ENCODE measurements around the gene TBL1X. TPM values are rescaled to one million over a fixed set of nuclear protein-coding genes. Genes with fewer than 3 reads are reported as not detected.

TBL1X gene
- total and polyA plus RNA-seq, 2 donors (not counting 1 experiment from before 2014, with no cell fraction given): 8.8 to 65.1 TPM

GRCh38 chrX:9483376-9483775 lies 18.5 kb downstream of the TBL1X start:
- H3K27me3 Mint-ChIP-seq: no peaks in the 10 kb centered on the region
- no peaks in the 10 kb centered on the region for H3K36me3 ChIP-seq (replicated peaks in 1 of 2; ENCODE audit: control extremely low read depth in 1 of 2, control insufficient read depth in 1 of 2, extremely low read depth in 1 of 2, insufficient read depth in 2 of 2, low read length in 1 of 2)
- no peaks in the 10 kb centered on the region for H3K27me3 ChIP-seq (replicated peaks in 1 of 4; ENCODE audit: control extremely low read depth in 1 of 4, control insufficient read depth in 3 of 4, insufficient read depth in 4 of 4, low read length in 3 of 4)
- ChIA-PET POLR2A (interaction anchor here (0.5 kb wide), 1 partner anchor 117 kb away, joined by 5 read pairs; no protein-coding TSS in a partner anchor), CTCF (no interaction called here)
- H3K9me3 ChIP-seq (ENCODE audit: control extremely low read depth in 1 of 3, control insufficient read depth in 2 of 3, insufficient read depth in 1 of 3, low read length in 2 of 3): no peaks in the 10 kb centered on the region
- H3K4me1 Mint-ChIP-seq: peaks cover 31% of the 10 kb centered on the region
- no peak for DNase-seq
- WGBS (ENCODE audit: insufficient coverage): 87% methylated on average over 2 of the region's 6 CpGs
- peaks cover 79% of the 10 kb centered on the region for H3K79me2 ChIP-seq (ENCODE audit: control insufficient read depth, insufficient read depth, low read length)
- intact Hi-C loops (cut with micrococcal nuclease): no loop called here
- no peak overlapping the region for H3K4me3 Mint-ChIP-seq
- no peak overlapping the region for H3K4me2 ChIP-seq (replicated peaks; ENCODE audit: low read depth, low read length, poor library complexity, severe bottlenecking)
- TF ChIP-seq EZH2 (IDR thresholded peaks at IDR 0.05; ENCODE audit: borderline replicate concordance, insufficient read depth, low read depth, low read length, poor library complexity, severe bottlenecking): no peak
- no peak for TF ChIP-seq CTCF (IDR thresholded peaks at IDR 0.05)
- no peaks in the 10 kb centered on the region for H3K9me3 Mint-ChIP-seq (ENCODE audit: insufficient read depth)
- no peak overlapping the region for H3K4me3 ChIP-seq (ENCODE audit: control extremely low read depth in 1 of 5, extremely low read depth in 1 of 5, insufficient read depth in 1 of 5, low read depth in 2 of 5, low read length in 4 of 5)
- H3K9ac ChIP-seq (ENCODE audit: low read length): no peak overlapping the region
- peaks cover 10 to 11% of the 10 kb centered on the region in 2 donors for H3K4me1 ChIP-seq (ENCODE audit: control insufficient read depth in 2 of 2, insufficient read depth in 2 of 2, low read length in 2 of 2)
- H2AFZ ChIP-seq (ENCODE audit: insufficient read depth, low read depth, low read length, poor library complexity, severe bottlenecking): no peak overlapping the region
- ATAC-seq (ENCODE audit: low read depth): no peak
- no peak overlapping the region for H3K27ac Mint-ChIP-seq
- no peak overlapping the region for H3K27ac ChIP-seq (ENCODE audit: low read length in 2 of 2)
- peaks cover 35% of the 10 kb centered on the region for H4K20me1 ChIP-seq (ENCODE audit: control insufficient read depth, insufficient read depth, low read length, poor library complexity, severe bottlenecking)

- H3K9ac ChIP-seq (ENCODE audit: low read length): no peak overlapping the region
- TF ChIP-seq CTCF (IDR thresholded peaks at IDR 0.05) (no peak), EZH2 (IDR thresholded peaks at IDR 0.05; ENCODE audit: borderline replicate concordance, insufficient read depth, low read depth, low read length, poor library complexity, severe bottlenecking) (no peak)
- no peaks in the 10 kb centered on the region for H3K9me3 ChIP-seq (ENCODE audit: control extremely low read depth in 1 of 3, control insufficient read depth in 2 of 3, insufficient read depth in 1 of 3, low read length in 2 of 3)
- Mint-ChIP-seq H3K4me1 (peaks cover 36% of the 10 kb centered on the region), H3K9me3 (ENCODE audit: insufficient read depth) (no peaks in the 10 kb centered on the region), H3K4me3 (no peak overlapping the region), H3K27me3 (no peaks in the 10 kb centered on the region), H3K27ac (no peak overlapping the region)
- ChIA-PET POLR2A (no interaction called here), CTCF (no interaction called here)
- peaks cover 87% of the 10 kb centered on the region for H3K79me2 ChIP-seq (ENCODE audit: control insufficient read depth, insufficient read depth, low read length)
- H3K4me2 ChIP-seq (replicated peaks; ENCODE audit: low read depth, low read length, poor library complexity, severe bottlenecking): no peak overlapping the region
- DNase-seq (no peak), ATAC-seq (ENCODE audit: low read depth) (no peak)
- no peak overlapping the region for H3K4me3 ChIP-seq (ENCODE audit: control extremely low read depth in 1 of 5, extremely low read depth in 1 of 5, insufficient read depth in 1 of 5, low read depth in 2 of 5, low read length in 4 of 5)
- H3K36me3 ChIP-seq (replicated peaks in 1 of 2; ENCODE audit: control extremely low read depth in 1 of 2, control insufficient read depth in 1 of 2, extremely low read depth in 1 of 2, insufficient read depth in 2 of 2, low read length in 1 of 2): no peaks in the 10 kb centered on the region
- H4K20me1 ChIP-seq (ENCODE audit: control insufficient read depth, insufficient read depth, low read length, poor library complexity, severe bottlenecking): peaks cover 52% of the 10 kb centered on the region
- no peaks in the 10 kb centered on the region for H3K27me3 ChIP-seq (replicated peaks in 1 of 4; ENCODE audit: control extremely low read depth in 1 of 4, control insufficient read depth in 3 of 4, insufficient read depth in 4 of 4, low read length in 3 of 4)
- intact Hi-C loops (cut with micrococcal nuclease): no loop called here
- no peak overlapping the region for H3K27ac ChIP-seq (ENCODE audit: low read length in 2 of 2)
- peaks cover 10 to 11% of the 10 kb centered on the region in 2 donors for H3K4me1 ChIP-seq (ENCODE audit: control insufficient read depth in 2 of 2, insufficient read depth in 2 of 2, low read length in 2 of 2)
- H2AFZ ChIP-seq (ENCODE audit: insufficient read depth, low read depth, low read length, poor library complexity, severe bottlenecking): no peak overlapping the region
- no CpG with 5 or more reads among the region's 3 CpGs for WGBS (ENCODE audit: insufficient coverage)
Measured at GRCh38 chrX:9486786-9487387, 22.0 kb downstream of the TBL1X start.

All from B cell (primary cell).